ENCODE results near the gene ACAD8. TPM values are rescaled to one million over a fixed set of nuclear protein-coding genes. Genes with fewer than 3 reads are reported as not detected.

ACAD8 gene
- polyA plus RNA-seq, 1 donor (not counting 4 experiments of a cell fraction or from before 2014, with no cell fraction given): 21.7 TPM

GRCh38 chr11:134290646-134291045, 37.3 kb downstream of the ACAD8 start:
- DNase-seq (ENCODE audit: low read depth, low spot score): no peak
- Histone ChIP-seq H3K9ac (ENCODE audit: control insufficient read depth, extremely low read depth, insufficient read depth, low read length) (no peak overlapping the region), H3K4me1 (ENCODE audit: control insufficient read depth, extremely low read depth, insufficient read depth, low read length) (no peaks in the 10 kb centered on the region), H3K4me2 (ENCODE audit: control insufficient read depth, extremely low read depth, insufficient read depth, low read depth, low read length) (no peak overlapping the region), H3K36me3 (ENCODE audit: control insufficient read depth in 2 of 2, extremely low read depth in 1 of 2, insufficient read depth in 2 of 2, low read length in 2 of 2) (no peaks in the 10 kb centered on the region), H3K9me3 (ENCODE audit: control insufficient read depth, low read depth, low read length) (no peaks in the 10 kb centered on the region), H3K27ac (ENCODE audit: control insufficient read depth, insufficient read depth, low read length) (no peak overlapping the region), H3K79me2 (ENCODE audit: control insufficient read depth, insufficient read depth, low read length) (no peaks in the 10 kb centered on the region), H3K27me3 (ENCODE audit: control insufficient read depth, extremely low read depth, insufficient read depth, low read length) (no peaks in the 10 kb centered on the region), H4K20me1 (ENCODE audit: control insufficient read depth, extremely low read depth, insufficient read depth, low read length) (peaks cover 2% of the 10 kb centered on the region), H3K9me1 (ENCODE audit: control insufficient read depth, extremely low read depth, insufficient read depth, low read length) (no peaks in the 10 kb centered on the region), H3K4me3 (ENCODE audit: control insufficient read depth in 2 of 3, extremely low read depth in 1 of 3, insufficient read depth in 2 of 3, low read depth in 1 of 3, low read length in 3 of 3) (no peak overlapping the region), H2AFZ (ENCODE audit: control insufficient read depth, low read length) (no peak overlapping the region)
- dilution Hi-C loops (cut with MboI; ENCODE audit: extremely low pct_ligation_motif_present, low sequenced_read_pairs): no loop called here
- no peak for FAIRE-seq
- TF ChIP-seq EZH2 (IDR thresholded peaks at IDR 0.05; ENCODE audit: low read length): no peak

- FAIRE-seq (no peak), DNase-seq (ENCODE audit: low read depth, low spot score) (no peak)
- Histone ChIP-seq H3K4me1 (ENCODE audit: control insufficient read depth, extremely low read depth, insufficient read depth, low read length) (no peaks in the 10 kb centered on the region), H3K4me2 (ENCODE audit: control insufficient read depth, extremely low read depth, insufficient read depth, low read depth, low read length) (no peak overlapping the region), H3K9me3 (ENCODE audit: control insufficient read depth, low read depth, low read length) (no peaks in the 10 kb centered on the region), H3K27me3 (ENCODE audit: control insufficient read depth, extremely low read depth, insufficient read depth, low read length) (no peaks in the 10 kb centered on the region), H3K27ac (ENCODE audit: control insufficient read depth, insufficient read depth, low read length) (no peak overlapping the region), H2AFZ (ENCODE audit: control insufficient read depth, low read length) (no peak overlapping the region), H3K9me1 (ENCODE audit: control insufficient read depth, extremely low read depth, insufficient read depth, low read length) (no peaks in the 10 kb centered on the region), H3K4me3 (ENCODE audit: control insufficient read depth in 2 of 3, extremely low read depth in 1 of 3, insufficient read depth in 2 of 3, low read depth in 1 of 3, low read length in 3 of 3) (no peak overlapping the region), H3K79me2 (ENCODE audit: control insufficient read depth, insufficient read depth, low read length) (no peaks in the 10 kb centered on the region), H4K20me1 (ENCODE audit: control insufficient read depth, extremely low read depth, insufficient read depth, low read length) (peaks cover 2% of the 10 kb centered on the region), H3K9ac (ENCODE audit: control insufficient read depth, extremely low read depth, insufficient read depth, low read length) (no peak overlapping the region), H3K36me3 (ENCODE audit: control insufficient read depth in 2 of 2, extremely low read depth in 1 of 2, insufficient read depth in 2 of 2, low read length in 2 of 2) (no peaks in the 10 kb centered on the region)
- dilution Hi-C loops (cut with MboI; ENCODE audit: extremely low pct_ligation_motif_present, low sequenced_read_pairs): no loop called here
- no peak for TF ChIP-seq CTCF (optimal IDR thresholded peaks at IDR 0.05 in 1 of 3, IDR thresholded peaks at IDR 0.05 in 1 of 3, conservative IDR thresholded peaks at IDR 0.05 in 1 of 3; ENCODE audit: extremely low read depth in 1 of 3, insufficient read depth in 2 of 3, low read length in 3 of 3)
Observed at GRCh38 chr11:134291196-134291595, 37.8 kb downstream of the ACAD8 start.

- no peak for DNase-seq (ENCODE audit: low read depth, low spot score)
- H3K9ac ChIP-seq (ENCODE audit: control insufficient read depth, extremely low read depth, insufficient read depth, low read length): no peak overlapping the region
- TF ChIP-seq EZH2 (IDR thresholded peaks at IDR 0.05; ENCODE audit: low read length) (no peak), CTCF (optimal IDR thresholded peaks at IDR 0.05 in 1 of 3, IDR thresholded peaks at IDR 0.05 in 1 of 3, conservative IDR thresholded peaks at IDR 0.05 in 1 of 3; ENCODE audit: extremely low read depth in 1 of 3, insufficient read depth in 2 of 3, low read length in 3 of 3) (no peak)
- no peaks in the 10 kb centered on the region for H3K9me3 ChIP-seq (ENCODE audit: control insufficient read depth, low read depth, low read length)
- FAIRE-seq: no peak
- no peak overlapping the region for H3K4me3 ChIP-seq (ENCODE audit: control insufficient read depth in 2 of 3, extremely low read depth in 1 of 3, insufficient read depth in 2 of 3, low read depth in 1 of 3, low read length in 3 of 3)
- no peaks in the 10 kb centered on the region for H3K4me1 ChIP-seq (ENCODE audit: control insufficient read depth, extremely low read depth, insufficient read depth, low read length)
- H3K9me1 ChIP-seq (ENCODE audit: control insufficient read depth, extremely low read depth, insufficient read depth, low read length): no peaks in the 10 kb centered on the region
- H2AFZ ChIP-seq (ENCODE audit: control insufficient read depth, low read length): no peak overlapping the region
- dilution Hi-C loops (cut with MboI; ENCODE audit: extremely low pct_ligation_motif_present, low sequenced_read_pairs): no loop called here
- peaks cover under 1% of the 10 kb centered on the region for H4K20me1 ChIP-seq (ENCODE audit: control insufficient read depth, extremely low read depth, insufficient read depth, low read length)
- no peak overlapping the region for H3K4me2 ChIP-seq (ENCODE audit: control insufficient read depth, extremely low read depth, insufficient read depth, low read depth, low read length)
- H3K79me2 ChIP-seq (ENCODE audit: control insufficient read depth, insufficient read depth, low read length): no peaks in the 10 kb centered on the region
- H3K27ac ChIP-seq (ENCODE audit: control insufficient read depth, insufficient read depth, low read length): no peak overlapping the region
- H3K36me3 ChIP-seq (ENCODE audit: control insufficient read depth in 2 of 2, extremely low read depth in 1 of 2, insufficient read depth in 2 of 2, low read length in 2 of 2): no peaks in the 10 kb centered on the region
- no peaks in the 10 kb centered on the region for H3K27me3 ChIP-seq (ENCODE audit: control insufficient read depth, extremely low read depth, insufficient read depth, low read length)
Observed at GRCh38 chr11:134292661-134293060, 39.3 kb downstream of the ACAD8 start.

Data from keratinocyte (primary cell).